H1 (cell line): ENCODE results near the gene SEMA7A. TPM values are rescaled to one million over a fixed set of nuclear protein-coding genes. Genes with fewer than 3 reads are reported as not detected.
"Not testable (repeated sequence)": the region's sequence is repeated elsewhere in the genome, so short reads cannot be mapped to it uniquely, and the experiment has no call there.

Experiments used
- CTCF ChIA-PET: fragments of 300-600 bp; sonication (Branson Sonifier 250); formaldehyde crosslinking; loops from one replicate; lab custom pipeline; 2021; ENCODE audit not compliant: partially characterized antibody; lab: Charles Lee
- POLR2A ChIA-PET: fragments of 300-600 bp; sonication (Branson Sonifier 250); formaldehyde crosslinking; loops from one replicate; lab custom pipeline; 2021; ENCODE audit warnings: inconsistent platforms; ENCODE audit not compliant: partially characterized antibody; lab: Charles Lee
- DNase-seq, 2 experiments: peaks; one replicate each; pipeline versions ENCODE4 v3.0.0 to v3.0.0-alpha.2; 2010 to 2022; ENCODE audit warnings: low spot score in 2 of 2, low read depth in 1 of 2, mixed read lengths in 1 of 2
- FAIRE-seq: peaks from 2 replicates; lab custom pipeline; 2011; peaks lifted over from hg19 to GRCh38; lab: Jason Lieb, UNC
- H2AFZ ChIP-seq: 2 replicates; pipeline ENCODE4 v1.8.1; 2012; ENCODE audit warnings: low read length, inconsistent platforms
- H2AK5ac ChIP-seq: 2 replicates; pipeline ENCODE4 v1.6.1; 2013; ENCODE audit warnings: low read depth, low read length
- H2BK120ac ChIP-seq: replicated peaks from 2 replicates; pipeline ENCODE3; 2013; ENCODE audit warnings: low read depth, low read length, inconsistent platforms
- H2BK12ac ChIP-seq: 2 replicates; pipeline ENCODE4 v1.6.1; 2013; ENCODE audit warnings: low read depth, low read length
- H2BK15ac ChIP-seq: 2 replicates; pipeline ENCODE4 v1.6.1; 2013; ENCODE audit warnings: low read length
- H2BK20ac ChIP-seq: 2 replicates; pipeline ENCODE4 v1.6.1; 2013; ENCODE audit warnings: low read length
- H2BK5ac ChIP-seq: 2 replicates; pipeline ENCODE4 v1.6.1; 2013; ENCODE audit warnings: low read depth, low read length
- H3K14ac ChIP-seq: 2 replicates; pipeline ENCODE4 v1.6.1; 2013; ENCODE audit warnings: inconsistent platforms; ENCODE audit not compliant: insufficient read length
- H3K18ac ChIP-seq: 2 replicates; pipeline ENCODE4 v1.6.1; 2013; ENCODE audit warnings: low read length; ENCODE audit errors: extremely low read depth
- H3K23ac ChIP-seq: 2 replicates; pipeline ENCODE4 v1.6.1; 2013; ENCODE audit warnings: inconsistent platforms; ENCODE audit not compliant: insufficient read length
- H3K23me2 ChIP-seq: 2 replicates; pipeline ENCODE4 v1.6.1; 2013; ENCODE audit warnings: low read depth, low read length
- H3K27ac ChIP-seq: 2 replicates; pipeline ENCODE4 v1.6.1; 2011; ENCODE audit warnings: low read depth, low read length, inconsistent platforms
- H3K27me3 ChIP-seq, 4 experiments: replicated peaks in 1 of 4; 1 replicate in 1 of 4; 2 replicates in 3 of 4; pipeline versions ENCODE4 v1.6.1 to v1.8.1; 2011 to 2013; ENCODE audit warnings: low read length in 3 of 4, mild to moderate bottlenecking in 3 of 4, inconsistent platforms in 2 of 4, mixed read lengths in 2 of 4, moderate library complexity in 1 of 4; ENCODE audit not compliant: control insufficient read depth in 3 of 4, insufficient read depth in 3 of 4; ENCODE audit errors: extremely low read depth in 1 of 4
- H3K36me3 ChIP-seq, 4 experiments: 2 replicates each; pipeline versions ENCODE4 v1.6.1 to v1.8.1; 2011 to 2013; ENCODE audit warnings: mild to moderate bottlenecking in 4 of 4, low read length in 3 of 4, moderate library complexity in 2 of 4, control low read depth in 1 of 4, inconsistent platforms in 1 of 4; ENCODE audit not compliant: insufficient read depth in 4 of 4, control insufficient read depth in 2 of 4
- H3K4ac ChIP-seq: replicated peaks from 2 replicates; pipeline ENCODE3; 2013; ENCODE audit warnings: low read length, low read depth, mixed read lengths, inconsistent platforms; ENCODE audit not compliant: insufficient read length
- H3K4me1 ChIP-seq, 4 experiments: replicated peaks in 1 of 4; 1 replicate in 1 of 4; 2 replicates in 3 of 4; pipeline versions ENCODE4 v1.6.1 to v1.8.1; 2011 to 2013; ENCODE audit warnings: low read length in 3 of 4, inconsistent platforms in 2 of 4, mixed read lengths in 1 of 4; ENCODE audit not compliant: insufficient read depth in 4 of 4, control insufficient read depth in 3 of 4
- H3K4me2 ChIP-seq, 2 experiments: 2 replicates each; pipeline versions ENCODE4 v1.6.1 to v1.8.1; 2011 to 2013; ENCODE audit warnings: low read depth in 2 of 2, low read length in 2 of 2, control low read depth in 1 of 2, inconsistent platforms in 1 of 2, mild to moderate bottlenecking in 1 of 2; ENCODE audit not compliant: insufficient read depth in 1 of 2
- H3K4me3 ChIP-seq, 4 experiments: fragments of 200-600, 300-600 bp in 1 of 4; sonication (generic), shearing (Covaris generic), sonication (Bioruptor Twin) in 1 of 4; 2 replicates each; pipeline versions ENCODE4 v1.5.1 to v1.8.1; 2011 to 2016; ENCODE audit warnings: low read length in 4 of 4, low read depth in 3 of 4, control low read depth in 2 of 4, inconsistent platforms in 2 of 4, mild to moderate bottlenecking in 2 of 4, mixed read lengths in 1 of 4, moderate library complexity in 1 of 4; ENCODE audit not compliant: insufficient read depth in 2 of 4; ENCODE audit errors: extremely low read depth in 1 of 4
- H3K56ac ChIP-seq: replicated peaks from 2 replicates; pipeline ENCODE3; 2013; ENCODE audit warnings: low read depth, mild to moderate bottlenecking, mixed read lengths, low read length, inconsistent platforms; ENCODE audit not compliant: insufficient read length
- H3K79me1 ChIP-seq: 2 replicates; pipeline ENCODE4 v1.6.1; 2013; ENCODE audit warnings: low read depth, low read length, control low read depth
- H3K79me2 ChIP-seq, 2 experiments: 2 replicates each; pipeline versions ENCODE4 v1.6.1 to v1.8.1; 2012 to 2013; ENCODE audit warnings: low read length in 2 of 2, mild to moderate bottlenecking in 2 of 2, inconsistent platforms in 1 of 2; ENCODE audit not compliant: insufficient read depth in 2 of 2, control insufficient read depth in 1 of 2
- H3K9ac ChIP-seq, 4 experiments: replicated peaks in 1 of 4; 1 replicate in 1 of 4; 2 replicates in 3 of 4; pipeline versions ENCODE4 v1.6.1 to v1.8.1; 2011 to 2013; ENCODE audit warnings: low read depth in 3 of 4, low read length in 3 of 4, control low read depth in 2 of 4, mild to moderate bottlenecking in 2 of 4, moderate library complexity in 2 of 4, inconsistent platforms in 1 of 4; ENCODE audit errors: extremely low read depth in 1 of 4
- H3K9me3 ChIP-seq, 2 experiments: 2 replicates each; pipeline versions ENCODE4 v1.6.1 to v1.8.1; 2012 to 2013; ENCODE audit warnings: mild to moderate bottlenecking in 2 of 2, moderate library complexity in 2 of 2, control low read depth in 1 of 2, inconsistent platforms in 1 of 2, low read depth in 1 of 2, low read length in 1 of 2, mixed read lengths in 1 of 2; ENCODE audit not compliant: insufficient read depth in 2 of 2
- H4K20me1 ChIP-seq, 2 experiments: replicated peaks in 1 of 2; 2 replicates each; pipeline versions ENCODE3 to v1.8.1; 2011 to 2013; ENCODE audit warnings: inconsistent platforms in 2 of 2, low read length in 2 of 2, mild to moderate bottlenecking in 1 of 2; ENCODE audit not compliant: insufficient read depth in 2 of 2, control insufficient read depth in 1 of 2
- H4K5ac ChIP-seq: 2 replicates; pipeline ENCODE4 v1.6.1; 2013; ENCODE audit warnings: low read length, low read depth, mixed read lengths, inconsistent platforms; ENCODE audit not compliant: insufficient read length
- H4K8ac ChIP-seq: 2 replicates; pipeline ENCODE4 v1.8.0; 2013; ENCODE audit warnings: mild to moderate bottlenecking, moderate library complexity, low read length, inconsistent platforms; ENCODE audit not compliant: insufficient read depth; ENCODE audit errors: extremely low read depth
- H4K91ac ChIP-seq: replicated peaks from 2 replicates; pipeline ENCODE3; 2013; ENCODE audit warnings: low read length, mixed read lengths, inconsistent platforms; ENCODE audit not compliant: insufficient read length
- WGBS, 2 experiments: shearing (Covaris generic) in 1 of 2; methylation state at CpG; one replicate each; pipeline versions ENCODE4 v1.1.6 to v1.1.7; 2013 to 2015; ENCODE audit warnings: low lambda C conversion rate in 2 of 2, mixed read lengths in 2 of 2, inconsistent platforms in 1 of 2, low coverage in 1 of 2, missing lambda C conversion rate in 1 of 2; ENCODE audit not compliant: insufficient replicate concordance in 2 of 2, insufficient coverage in 1 of 2, insufficient read length in 1 of 2; ENCODE audit errors: extremely low coverage in 1 of 2, missing lambda C conversion rate in 1 of 2; 5-methylcytosine and 5-hydroxymethylcytosine counted together
- polyA plus RNA-seq, 7 experiments: library from polyadenylated mRNA; depleted of rRNA in 3 of 7; stranded (reverse) in 5 of 7; unstranded in 2 of 7; fragments of >200 nt in 5 of 7; fragments of 200-250 nt in 2 of 7; gene quantifications; 1 replicate in 5 of 7; 2 replicates in 1 of 7; 4 replicates in 1 of 7; pipeline versions ENCODE4 v1.2.1 to v1.2.3, GENCODE V29; 2011 to 2013; ENCODE audit warnings: missing spikeins in 2 of 7, mixed read lengths in 2 of 7
- total RNA-seq: library from RNA; stranded (reverse); fragmentation: NEBNext Ultra II Directional; extraction: Animal tissue kit (Norgen Biotek cat#: 25700); gene quantifications from 2 replicates; pipeline ENCODE4 v1.2.1, GENCODE V29; 2021

SEMA7A gene
- total and polyA plus RNA-seq, 2 of the 8 experiments (the other 6 are each of a cell fraction or from before 2014, with no cell fraction given): 10.7 to 15.0 TPM

- not testable (repeated sequence) for H3K4ac ChIP-seq, H3K23me2 ChIP-seq, H3K4me2 ChIP-seq, H4K91ac ChIP-seq, H2BK120ac ChIP-seq, H4K5ac ChIP-seq, H3K27ac ChIP-seq, H2AK5ac ChIP-seq, H3K4me3 ChIP-seq, H3K36me3 ChIP-seq, H2BK5ac ChIP-seq, H3K4me1 ChIP-seq, H3K56ac ChIP-seq, H3K9ac ChIP-seq, H3K79me2 ChIP-seq, H4K20me1 ChIP-seq, H3K23ac ChIP-seq, H3K79me1 ChIP-seq, H2AFZ ChIP-seq, H3K9me3 ChIP-seq, H2BK15ac ChIP-seq, FAIRE-seq, H2BK20ac ChIP-seq, H4K8ac ChIP-seq, DNase-seq, H3K27me3 ChIP-seq, H3K18ac ChIP-seq, H3K14ac ChIP-seq, H2BK12ac ChIP-seq
- ChIA-PET CTCF (interaction anchor here (1.0 to 2.7 kb wide), 8 partner anchors 11 to 160 kb away, joined by 3 to 10 read pairs (median 3); no protein-coding TSS in a partner anchor), POLR2A (interaction anchor here (1.1 to 1.5 kb wide), 2 partner anchors 8 to 11 kb away, joined by 3 to 6 read pairs; partner anchors contain the start of gene UBL7)
- 97% methylated on average over 7 of the region's 7 CpGs; no CpG with 5 or more reads in 1 of the 2 experiments for WGBS, 2 experiments
Observed at GRCh38 chr15:74471621-74472020, 37.9 kb upstream of the SEMA7A start.
